ENCODE data around the gene WNT3A.
"Not testable (repeated sequence)": the region's sequence is repeated elsewhere in the genome, so short reads cannot be mapped to it uniquely, and the experiment has no call there.

The WNT3A gene

GRCh38 chr1:228011721-228012311, 5.0 kb downstream of the WNT3A start:
- DNase-seq (ENCODE audit: low read depth) = no peak

DNA sequence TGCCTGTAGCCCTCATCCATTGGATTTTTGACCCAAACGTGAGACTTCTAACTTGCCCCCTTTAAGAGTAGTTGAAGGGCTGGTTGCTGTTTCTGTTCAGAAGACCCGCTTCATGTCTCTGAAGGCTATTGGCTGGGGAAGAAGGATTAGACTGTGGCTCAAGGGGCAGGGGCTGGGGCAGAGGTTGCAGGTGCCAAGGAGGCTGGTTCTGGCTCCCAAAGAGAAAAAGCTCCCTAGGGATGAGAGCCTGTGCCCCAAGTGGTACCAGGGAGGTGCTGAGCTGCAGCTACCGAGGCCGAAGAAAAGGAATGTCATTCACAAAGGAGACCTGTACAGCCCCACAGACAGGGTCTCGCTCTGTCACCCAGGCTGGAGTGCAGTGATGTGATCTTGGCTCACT, 5.8 kb downstream of the WNT3A start:
- DNase-seq (ENCODE audit: low read depth) = no peak

DNA sequence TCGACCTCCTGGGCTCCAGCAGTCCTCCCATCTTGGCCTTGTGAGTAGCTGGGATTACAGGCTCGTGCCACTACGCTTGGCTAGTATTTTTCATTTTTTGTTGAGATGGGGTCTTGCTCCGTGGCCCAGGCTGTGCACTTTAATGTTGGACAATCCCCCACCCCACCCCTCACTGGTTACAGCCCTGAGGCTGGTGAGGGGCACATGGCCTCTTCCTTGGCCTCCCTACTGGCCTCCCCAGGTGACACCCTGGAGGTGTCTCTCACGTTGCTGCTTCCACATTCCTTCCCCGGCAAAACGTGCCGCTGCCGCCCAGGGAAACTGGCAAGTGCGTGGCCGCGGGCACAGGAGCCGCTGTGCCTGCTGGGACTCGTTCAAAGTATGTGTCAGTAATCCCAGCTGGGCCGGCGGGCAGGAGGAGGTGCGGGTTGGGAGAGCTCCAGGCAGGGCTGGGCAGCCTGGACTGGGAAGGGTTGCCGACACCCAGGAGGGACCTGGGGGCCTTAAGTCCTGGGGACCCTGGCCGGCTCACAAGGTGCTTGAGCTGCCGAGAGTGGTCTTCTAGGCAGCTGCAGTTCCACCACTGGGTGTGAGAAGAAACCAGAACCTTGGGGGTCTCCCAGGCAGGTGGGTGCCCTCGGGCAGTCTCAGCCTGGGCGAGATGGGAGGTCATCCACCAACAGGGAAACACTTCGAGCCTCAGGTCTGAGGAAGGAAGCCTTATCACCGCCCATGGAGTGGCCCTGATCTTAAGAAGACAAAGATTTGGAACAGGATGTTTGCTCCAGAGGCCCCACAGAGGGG, 6.5 kb downstream of the WNT3A start:
- no peak for DNase-seq (ENCODE audit: low read depth)

GRCh38 chr1:228013935-228014930, 7.4 kb downstream of the WNT3A start:
- DNase-seq (ENCODE audit: low read depth) = no peak

GRCh38 chr1:228015276-228016180, 8.7 kb downstream of the WNT3A start:
- DNase-seq (ENCODE audit: low read depth) = no peak

DNA sequence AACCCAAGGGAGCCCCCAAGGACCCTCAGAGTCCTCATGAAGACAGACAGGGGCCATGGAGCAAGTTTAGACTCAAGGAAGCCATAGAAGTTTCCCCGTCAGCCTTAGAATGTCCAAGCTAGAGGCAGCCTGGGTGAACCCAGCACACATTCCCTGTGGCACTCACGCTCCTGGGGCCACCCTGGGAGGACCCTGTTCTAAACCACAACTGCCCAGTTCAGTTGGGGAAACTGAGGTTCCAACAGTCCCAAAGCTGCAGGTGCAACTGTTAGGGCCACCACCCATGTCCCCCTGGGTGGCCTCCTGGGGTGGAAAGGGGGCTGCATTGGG, 9.3 kb downstream of the WNT3A start:
- DNase-seq (ENCODE audit: low read depth) = no peak

DNA sequence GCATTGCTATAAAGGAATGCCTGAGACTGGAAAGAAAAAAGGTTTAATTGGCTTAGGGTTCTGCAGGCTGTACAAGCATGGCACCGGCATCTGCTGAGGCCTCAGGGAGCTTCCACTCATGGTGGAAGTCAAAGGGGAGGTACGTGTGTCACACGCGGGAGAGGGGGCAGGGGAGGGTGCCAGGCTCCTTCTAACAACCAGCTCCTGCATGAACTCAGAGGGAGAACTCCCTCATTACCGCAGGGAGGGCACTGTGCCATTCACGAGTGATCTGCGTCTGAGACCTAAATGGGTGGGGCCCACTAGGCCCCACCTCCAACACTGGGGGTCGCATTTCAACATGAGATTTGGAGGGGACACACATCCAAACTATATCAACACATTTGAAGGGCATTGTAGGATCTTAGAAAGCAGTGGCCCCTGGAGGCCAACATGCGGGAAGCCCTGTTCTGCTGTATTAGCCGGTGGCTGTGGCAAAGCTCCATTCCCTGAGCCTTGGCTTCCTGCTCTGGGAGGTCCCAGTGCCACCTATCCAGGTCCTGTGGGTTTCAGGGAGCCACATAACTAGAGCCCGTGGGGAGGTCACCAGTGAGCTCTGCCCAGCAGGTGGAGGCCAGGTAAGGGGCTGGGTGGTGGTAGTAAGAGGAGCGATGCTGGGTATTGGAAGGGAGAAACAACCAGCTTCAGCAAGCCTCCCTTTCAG, 10.0 kb downstream of the WNT3A start:
- DNase-seq (ENCODE audit: low read depth) = no peak

DNA sequence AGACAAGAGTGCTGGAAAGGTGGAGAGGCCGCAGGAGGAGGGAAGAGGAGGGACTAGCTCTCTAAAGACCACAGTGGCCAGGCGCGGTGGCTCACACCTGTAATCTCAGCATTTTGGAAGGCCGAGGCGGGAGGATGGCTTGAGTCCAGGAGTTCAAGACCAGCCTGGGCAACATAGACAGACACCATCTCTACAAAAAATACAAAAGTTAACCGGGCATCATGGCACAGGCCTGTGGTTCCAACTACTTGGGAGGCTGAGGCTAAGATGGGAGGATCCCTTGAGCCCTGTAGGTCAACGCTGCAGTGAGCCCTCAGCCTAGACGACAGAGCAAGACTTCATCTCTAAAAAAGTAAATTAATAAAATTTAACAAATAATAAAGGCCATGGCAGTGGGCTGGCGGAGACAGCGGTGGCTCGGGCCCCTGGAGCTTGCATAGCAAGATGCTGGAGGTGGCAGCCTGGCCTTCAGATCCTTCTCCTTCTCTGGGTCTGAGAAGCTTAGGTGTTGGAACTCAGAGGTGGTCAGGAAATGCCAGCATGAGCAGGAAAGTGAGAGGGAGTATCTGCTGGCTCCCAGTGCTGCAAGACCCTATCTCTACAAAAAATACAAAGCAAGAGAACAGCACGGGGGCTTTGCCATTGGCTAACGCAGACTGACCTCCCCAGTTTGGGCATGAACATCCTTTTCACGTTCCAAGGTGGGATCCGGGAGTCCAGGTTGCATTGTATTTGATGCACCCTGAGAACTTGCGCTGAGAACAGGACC, 10.7 kb downstream of the WNT3A start:
- DNase-seq (ENCODE audit: low read depth) = no peak

GRCh38 chr1:228018125-228018398, 11.3 kb downstream of the WNT3A start:
- DNase-seq (ENCODE audit: low read depth) = no peak

- no peak for DNase-seq (ENCODE audit: low read depth)
These were observed 12.3 kb downstream of the WNT3A start for GRCh38 chr1:228018961-228019721.

GRCh38 chr1:228019722-228020083, 12.9 kb downstream of the WNT3A start:
- not testable (repeated sequence) for DNase-seq (ENCODE audit: low read depth)

DNA sequence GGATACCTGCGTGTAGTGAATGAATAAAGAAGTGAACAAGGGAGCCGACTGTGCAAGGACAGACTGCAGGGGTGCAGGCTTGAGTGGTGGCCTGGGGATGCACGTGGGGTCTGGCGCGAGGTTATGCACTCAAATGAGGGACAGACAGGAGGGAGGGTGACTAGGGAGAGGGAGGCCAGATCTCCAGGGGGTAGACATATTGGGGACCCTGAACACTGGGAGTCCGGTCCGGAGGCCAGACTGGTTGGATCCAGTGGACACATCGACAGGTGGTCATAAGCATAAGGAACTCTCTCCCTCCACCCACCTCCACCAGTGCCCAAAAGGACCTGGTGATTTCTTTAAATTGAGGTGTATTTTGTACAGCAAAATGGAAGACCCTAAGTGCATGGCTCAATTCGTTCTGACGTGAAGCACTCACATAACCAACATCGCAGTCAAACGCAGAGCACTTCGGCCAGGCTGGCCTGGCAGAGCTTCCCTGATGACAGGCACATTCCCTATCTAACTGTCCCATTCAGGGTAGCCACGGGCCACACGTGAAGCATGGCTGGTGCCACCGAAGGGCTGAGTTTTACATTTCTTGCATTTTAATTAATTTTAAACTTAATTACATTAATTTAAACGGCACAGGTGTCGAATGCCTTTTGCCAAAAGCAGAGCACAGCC, 14.0 kb downstream of the WNT3A start:
- no peak for DNase-seq (ENCODE audit: low read depth)

DNA sequence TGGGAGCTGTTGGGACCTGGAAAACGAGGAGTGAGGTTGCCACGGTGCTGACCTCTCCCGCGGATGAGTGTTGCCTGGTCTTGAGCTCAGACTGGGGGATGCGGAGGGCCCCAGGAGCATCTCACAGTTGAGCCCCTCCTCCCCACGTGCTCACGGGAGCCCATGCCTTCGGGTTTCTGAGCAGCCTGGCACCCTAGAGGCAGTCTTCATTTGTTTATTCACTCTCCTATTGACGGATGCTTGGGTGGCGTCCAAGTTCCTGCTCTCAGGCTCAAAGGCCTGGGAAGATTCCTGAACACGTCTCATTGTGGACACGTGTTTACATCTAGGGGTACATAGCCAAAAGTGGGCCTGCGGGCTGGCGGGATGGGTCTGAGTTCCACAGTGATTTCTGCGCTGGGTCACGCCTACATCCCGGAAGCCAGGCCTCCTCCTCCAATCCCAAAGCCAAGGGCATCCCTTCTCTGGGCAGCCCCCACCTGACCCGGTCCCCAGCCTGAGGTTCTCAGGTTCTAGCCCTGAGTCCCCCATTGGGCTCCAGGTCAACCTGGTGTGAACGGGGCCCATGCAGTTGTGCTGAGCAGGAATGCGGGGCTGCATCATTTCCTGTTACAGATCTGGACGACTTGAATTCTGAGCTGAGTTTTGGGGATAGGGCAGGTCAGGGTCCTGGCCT, 14.7 kb downstream of the WNT3A start:
- no peak for DNase-seq (ENCODE audit: low read depth)

DNA sequence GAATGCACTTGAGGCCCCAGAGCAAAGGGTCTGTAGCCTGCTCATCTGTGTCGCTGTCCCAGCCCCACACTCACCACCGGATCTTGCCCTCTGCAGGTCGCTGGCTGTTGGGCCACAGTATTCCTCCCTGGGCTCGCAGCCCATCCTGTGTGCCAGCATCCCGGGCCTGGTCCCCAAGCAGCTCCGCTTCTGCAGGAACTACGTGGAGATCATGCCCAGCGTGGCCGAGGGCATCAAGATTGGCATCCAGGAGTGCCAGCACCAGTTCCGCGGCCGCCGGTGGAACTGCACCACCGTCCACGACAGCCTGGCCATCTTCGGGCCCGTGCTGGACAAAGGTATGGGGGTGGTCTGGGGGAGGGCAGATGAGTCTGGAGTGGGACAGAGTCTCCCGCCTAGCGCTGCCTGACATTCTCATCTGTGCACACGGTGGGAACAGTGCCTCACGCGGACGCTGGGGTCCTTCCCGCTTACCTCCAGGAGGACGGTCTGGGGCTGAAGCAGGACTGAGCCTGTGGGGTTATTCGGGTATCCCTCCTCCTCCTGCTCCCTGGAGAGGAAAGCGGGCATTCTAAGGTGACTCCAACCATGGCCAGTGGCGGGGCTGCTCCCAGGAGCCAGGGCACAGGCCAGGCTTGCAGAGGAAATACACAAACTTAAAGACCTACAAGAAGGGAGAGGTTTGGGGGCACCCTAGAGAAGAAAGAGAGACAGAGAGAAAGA, 15.9 kb downstream of the WNT3A start:
- DNase-seq (ENCODE audit: low read depth) = no peak

- DNase-seq (ENCODE audit: low read depth) = no peak
These were observed 16.5 kb downstream of the WNT3A start for GRCh38 chr1:228023294-228023639.

DNA sequence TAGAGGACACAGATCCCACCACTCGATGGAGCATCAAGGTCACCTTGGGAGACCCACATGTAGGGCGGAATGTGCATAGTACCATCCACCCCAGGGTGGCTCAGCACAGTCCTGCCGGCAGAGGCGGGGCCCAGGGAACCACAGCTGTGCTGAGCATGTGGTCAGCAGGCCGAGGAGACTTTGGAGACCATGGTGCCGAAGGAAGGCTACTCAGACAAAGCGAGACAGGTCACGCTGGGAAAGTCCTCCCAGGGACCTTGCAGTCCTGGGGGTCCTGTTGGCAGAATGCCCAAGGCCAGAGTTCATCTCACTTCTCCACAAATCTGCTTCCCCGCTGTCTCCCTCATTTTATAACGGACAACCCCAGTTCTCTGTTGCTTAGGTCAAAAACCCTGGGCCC, 22.5 kb downstream of the WNT3A start:
- no peak for DNase-seq (ENCODE audit: low read depth)

- DNase-seq (ENCODE audit: low read depth) = no peak
These were observed 23.8 kb downstream of the WNT3A start for GRCh38 chr1:228030451-228031201.
